Measurements from ENCODE around the gene IRF9.

IRF9 gene

DNA sequence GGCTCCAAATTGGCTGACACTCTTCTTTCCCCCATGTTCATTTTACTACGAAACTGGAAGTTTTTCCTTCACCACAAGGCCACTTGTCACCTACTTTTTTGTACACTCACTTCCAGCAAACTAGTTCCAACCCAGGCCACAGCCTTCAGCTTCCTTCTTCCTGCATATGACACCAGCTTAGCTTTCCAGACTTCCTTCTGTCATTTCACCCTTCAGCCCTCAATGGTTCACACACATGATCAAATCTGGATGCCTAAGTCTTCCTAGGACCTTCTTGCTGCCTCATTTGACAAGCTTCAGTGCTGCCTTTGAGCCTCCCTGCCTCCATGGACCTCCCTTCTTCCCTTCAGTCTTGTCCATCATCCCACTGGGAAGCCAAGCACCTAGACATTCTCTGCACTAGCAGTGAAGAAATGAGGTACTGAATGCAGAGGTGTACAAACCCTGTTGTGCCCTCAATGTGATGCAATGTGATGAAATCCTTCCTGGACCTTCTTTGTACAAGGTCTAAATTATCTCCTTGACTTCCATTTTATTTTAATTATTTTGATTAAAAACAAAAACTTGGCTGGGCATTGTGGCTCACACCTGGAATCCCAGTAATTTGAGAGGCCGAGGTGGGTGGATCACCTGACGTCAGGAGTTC, 6.5 kb downstream of the IRF9 start:
- peak overlapping the region; percentile 94 for H3K27ac ChIP-seq
- peaks cover 85% of the 10 kb centered on the region for H3K36me3 ChIP-seq
- H3K27me3 ChIP-seq, result peaks cover 14% of the 10 kb centered on the region
- H3K4me3 ChIP-seq (ENCODE audit: low read depth in 1 of 2, low read length in 1 of 2), result peak overlapping the region in 1 of 2 experiments; percentile 24
- H3K9me3 ChIP-seq, result no peaks in the 10 kb centered on the region
- no peak for TF ChIP-seq CTCF (IDR thresholded peaks at IDR 0.05)
- peaks cover 79 to 90% of the 10 kb centered on the region in 2 experiments for H3K4me1 ChIP-seq (ENCODE audit: control insufficient read depth in 1 of 2, insufficient read depth in 1 of 2, low read depth in 1 of 2, low read length in 1 of 2)

DNA sequence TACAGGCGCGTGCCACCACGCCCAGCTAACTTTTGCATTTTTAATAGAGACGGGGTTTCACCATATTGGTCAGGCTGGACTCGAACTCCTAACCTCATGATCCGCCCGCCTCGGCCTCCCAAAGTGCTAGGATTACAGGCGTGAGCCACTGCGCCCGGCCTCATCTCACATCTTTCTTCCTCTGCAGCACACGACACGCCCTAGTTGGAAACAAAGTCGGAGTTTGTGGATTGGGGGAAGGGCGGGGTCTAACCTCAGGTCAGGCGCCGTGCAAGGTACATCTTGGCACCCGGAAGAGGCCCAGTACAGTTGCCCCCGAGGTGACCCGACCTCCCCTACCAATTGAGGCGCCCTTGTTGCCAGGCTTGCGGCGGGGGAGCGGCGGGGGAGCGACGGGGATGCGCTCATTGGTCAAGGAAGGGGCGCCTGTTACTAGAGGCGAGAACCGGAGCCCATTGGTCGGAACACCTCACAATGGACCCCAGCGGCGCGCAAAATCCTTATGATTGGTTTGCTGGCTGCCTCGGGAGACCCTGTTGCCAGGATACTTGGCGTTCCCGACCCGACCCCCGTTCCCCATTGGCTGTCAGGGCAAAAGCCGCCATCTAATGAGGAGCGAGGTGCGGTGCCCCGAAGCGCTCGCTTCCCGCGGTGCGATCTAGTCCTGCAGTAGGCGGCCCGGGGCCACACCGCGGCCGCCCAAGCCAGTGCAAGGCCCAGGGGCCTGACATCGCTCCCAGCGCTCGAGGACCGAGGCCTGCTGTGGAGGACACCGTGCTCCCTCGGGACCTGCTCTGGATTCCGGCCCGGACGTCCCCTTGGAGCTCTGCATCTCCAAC, 10.6 kb downstream of the IRF9 start, which contains the start of gene REC8:
TSS of gene REC8 (plus strand) at position 659 of the 839 bp plus-strand sequence. CDS start 473 bp downstream, outside the sequence.
- Histone ChIP-seq H3K9me3 (no peaks in the 10 kb centered on the region), H3K27me3 (peaks cover 17% of the 10 kb centered on the region), H3K36me3 (peaks cover 83% of the 10 kb centered on the region), H3K4me3 (ENCODE audit: low read depth in 1 of 2, low read length in 1 of 2) (peak within 1 kb of the TSS; percentile 43 to 47), H3K27ac (peak within 1 kb of the TSS; percentile 36), H3K4me1 (ENCODE audit: control insufficient read depth in 1 of 2, insufficient read depth in 1 of 2, low read depth in 1 of 2, low read length in 1 of 2) (peaks cover 51 to 61% of the 10 kb centered on the region in 2 experiments)
- no peak for TF ChIP-seq CTCF (IDR thresholded peaks at IDR 0.05)

- Histone ChIP-seq H3K27me3 (peaks cover 17% of the 10 kb centered on the region), H3K4me1 (ENCODE audit: control insufficient read depth in 1 of 2, insufficient read depth in 1 of 2, low read depth in 1 of 2, low read length in 1 of 2) (peaks cover 44 to 54% of the 10 kb centered on the region in 2 experiments), H3K36me3 (peaks cover 85% of the 10 kb centered on the region), H3K27ac (peak overlapping the region; percentile 36), H3K9me3 (no peaks in the 10 kb centered on the region), H3K4me3 (ENCODE audit: low read depth in 1 of 2, low read length in 1 of 2) (peak overlapping the region in 1 of 2 experiments; percentile 43)
- no peak for TF ChIP-seq CTCF (IDR thresholded peaks at IDR 0.05)
Measured at GRCh38 chr14:24172261-24172860, 11.3 kb downstream of the IRF9 start.

DNA sequence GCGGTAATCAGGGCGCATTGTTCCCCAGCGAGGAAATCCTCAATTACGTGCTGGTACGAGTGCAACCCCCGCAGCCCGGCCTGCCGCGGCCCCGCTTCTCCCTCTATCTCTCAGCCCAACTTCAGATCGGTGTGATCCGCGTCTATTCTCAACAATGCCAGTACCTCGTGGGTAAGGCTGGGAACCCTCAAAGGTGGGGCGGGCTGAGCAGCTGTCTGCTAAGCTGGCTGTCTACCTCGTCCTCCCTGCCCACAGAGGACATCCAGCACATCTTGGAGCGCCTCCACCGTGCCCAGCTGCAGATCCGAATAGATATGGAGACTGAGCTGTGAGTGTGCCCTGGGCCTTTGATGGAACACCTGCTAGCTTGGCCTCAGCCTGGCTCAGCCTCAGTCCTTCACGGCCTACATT, 11.8 kb downstream of the IRF9 start:
- peaks cover 87% of the 10 kb centered on the region for H3K36me3 ChIP-seq
- H3K4me3 ChIP-seq (ENCODE audit: low read depth in 1 of 2, low read length in 1 of 2), result no peak overlapping the region
- TF ChIP-seq CTCF (IDR thresholded peaks at IDR 0.05), result no peak
- peaks cover 17% of the 10 kb centered on the region for H3K27me3 ChIP-seq
- H3K27ac ChIP-seq, result no peak overlapping the region
- H3K4me1 ChIP-seq (ENCODE audit: control insufficient read depth in 1 of 2, insufficient read depth in 1 of 2, low read depth in 1 of 2, low read length in 1 of 2), result peaks cover 39 to 49% of the 10 kb centered on the region in 2 experiments
- no peaks in the 10 kb centered on the region for H3K9me3 ChIP-seq

DNA sequence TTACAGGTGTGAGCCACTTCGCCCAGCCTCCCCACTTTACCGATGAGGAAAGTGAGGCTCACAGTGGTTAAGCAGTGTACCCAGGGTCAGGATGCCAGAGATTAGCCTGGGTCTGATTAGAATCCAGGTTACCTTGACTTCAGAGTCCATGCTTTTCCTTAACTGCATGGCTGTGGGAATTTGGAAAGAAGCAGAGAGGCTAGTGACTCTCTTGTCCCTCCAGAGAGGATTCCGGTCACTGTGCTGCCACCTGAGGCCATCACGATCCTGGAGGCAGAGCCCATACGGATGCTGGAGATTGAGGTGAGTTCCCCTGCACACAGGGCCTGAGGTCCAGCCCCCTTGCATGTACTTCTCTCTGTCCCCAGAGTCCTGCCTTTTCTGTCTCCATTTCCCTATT, 15.5 kb downstream of the IRF9 start:
- TF ChIP-seq CTCF (IDR thresholded peaks at IDR 0.05), result no peak
- Histone ChIP-seq H3K9me3 (no peaks in the 10 kb centered on the region), H3K36me3 (peaks cover 96% of the 10 kb centered on the region), H3K27ac (no peak overlapping the region), H3K4me3 (ENCODE audit: low read depth in 1 of 2, low read length in 1 of 2) (no peak overlapping the region), H3K4me1 (ENCODE audit: control insufficient read depth in 1 of 2, insufficient read depth in 1 of 2, low read depth in 1 of 2, low read length in 1 of 2) (peaks cover 19 to 21% of the 10 kb centered on the region in 2 experiments), H3K27me3 (peaks cover 13% of the 10 kb centered on the region)
